Measurements from ENCODE around the gene JPH4. TPM values are rescaled to one million over a fixed set of nuclear protein-coding genes. Genes with fewer than 3 reads are reported as not detected.

The JPH4 gene
- total RNA-seq, 1 experiment from 2014 or later = not detected

DNA sequence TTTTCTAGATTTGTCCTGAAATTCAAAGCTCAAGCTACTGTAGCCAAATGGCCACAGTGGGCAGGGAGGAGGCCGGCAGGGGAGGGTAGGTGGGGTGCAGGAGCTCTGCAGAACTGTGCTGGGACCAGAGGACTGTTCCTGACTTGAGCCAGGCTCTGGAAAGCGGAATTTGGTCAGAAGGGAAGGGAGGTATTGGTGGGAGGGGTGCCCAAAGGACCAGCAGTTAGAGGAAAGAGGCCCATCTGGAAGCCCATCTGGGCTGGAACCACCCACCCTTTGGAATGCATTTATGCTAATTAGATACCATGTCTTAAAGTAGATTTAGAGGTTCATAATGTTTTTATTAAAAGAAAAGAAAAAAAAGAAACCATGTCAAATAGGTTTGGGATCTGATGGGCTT lies 24.5 kb upstream of the JPH4 start:
- H3K9me3 Mint-ChIP-seq (ENCODE audit: unreplicated experiment) = no peaks in the 10 kb centered on the region

GRCh38 chr14:23602181-23603095 lies 23.8 kb upstream of the JPH4 start:
- no TSS peak for BruUV-seq (replicated peaks)
- ChIA-PET POLR2A (no interaction called here), CTCF (interaction anchor here (0.6 to 2.0 kb wide), 5 partner anchors 11 to 498 kb away, joined by 3 to 12 read pairs (median 5); no protein-coding TSS in a partner anchor)
- no peaks in the 10 kb centered on the region for H3K9me3 Mint-ChIP-seq (ENCODE audit: unreplicated experiment)
- TF ChIP-seq CTCF (IDR thresholded peaks at IDR 0.05; ENCODE audit: unreplicated experiment) = no peak
- H3K27ac Mint-ChIP-seq (ENCODE audit: low read depth, unreplicated experiment) = no peak overlapping the region
- H3K4me1 Mint-ChIP-seq (ENCODE audit: insufficient read depth, unreplicated experiment) = no peaks in the 10 kb centered on the region
- no peaks in the 10 kb centered on the region for H3K27me3 Mint-ChIP-seq (ENCODE audit: insufficient read depth, unreplicated experiment)
- no peaks in the 10 kb centered on the region for H3K36me3 Mint-ChIP-seq (ENCODE audit: insufficient read depth, unreplicated experiment)
- intact Hi-C loops (cut with micrococcal nuclease) = no loop called here
- DNase-seq (ENCODE audit: unreplicated experiment) = no peak
- no peak overlapping the region for H3K4me3 Mint-ChIP-seq (ENCODE audit: unreplicated experiment)

More for the DNA sequence above, 24.5 kb upstream of the JPH4 start:
- H3K27ac Mint-ChIP-seq (ENCODE audit: low read depth, unreplicated experiment) = no peak overlapping the region
- no peak for DNase-seq (ENCODE audit: unreplicated experiment)
- no TSS peak for BruUV-seq (replicated peaks)
- intact Hi-C loops (cut with micrococcal nuclease) = no loop called here
- H3K4me3 Mint-ChIP-seq (ENCODE audit: unreplicated experiment) = no peak overlapping the region
- H3K36me3 Mint-ChIP-seq (ENCODE audit: insufficient read depth, unreplicated experiment) = no peaks in the 10 kb centered on the region
- no peaks in the 10 kb centered on the region for H3K4me1 Mint-ChIP-seq (ENCODE audit: insufficient read depth, unreplicated experiment)
- CTCF ChIA-PET = interaction anchor here (0.7 to 2.0 kb wide), 3 partner anchors 29 to 497 kb away, joined by 5 to 12 read pairs (median 5); no protein-coding TSS in a partner anchor
- no peaks in the 10 kb centered on the region for H3K27me3 Mint-ChIP-seq (ENCODE audit: insufficient read depth, unreplicated experiment)
- POLR2A ChIA-PET = no interaction called here
- no peak for TF ChIP-seq CTCF (IDR thresholded peaks at IDR 0.05; ENCODE audit: unreplicated experiment)

DNA sequence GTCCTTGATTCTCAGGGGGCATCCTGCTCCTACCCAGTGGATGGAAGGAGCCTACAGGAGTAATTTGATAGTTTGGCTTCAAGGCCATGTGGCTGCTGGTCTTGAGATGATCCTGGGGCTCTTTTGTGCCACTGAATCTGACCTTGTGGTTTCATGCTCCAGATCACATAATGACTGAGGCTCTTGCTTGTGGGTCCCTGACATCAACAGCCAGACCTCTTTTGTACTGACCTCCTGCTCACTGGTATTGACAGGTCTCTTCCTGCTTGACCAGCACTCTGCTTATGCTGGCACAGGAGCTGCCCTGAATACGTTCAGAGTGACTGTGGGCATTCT lies 23.2 kb upstream of the JPH4 start:
- Mint-ChIP-seq H3K4me1 (ENCODE audit: insufficient read depth, unreplicated experiment) (no peaks in the 10 kb centered on the region), H3K9me3 (ENCODE audit: unreplicated experiment) (no peaks in the 10 kb centered on the region), H3K27me3 (ENCODE audit: insufficient read depth, unreplicated experiment) (no peaks in the 10 kb centered on the region), H3K36me3 (ENCODE audit: insufficient read depth, unreplicated experiment) (no peaks in the 10 kb centered on the region), H3K4me3 (ENCODE audit: unreplicated experiment) (no peak overlapping the region), H3K27ac (ENCODE audit: low read depth, unreplicated experiment) (no peak overlapping the region)
- intact Hi-C loops (cut with micrococcal nuclease) = no loop called here
- ChIA-PET CTCF (interaction anchor here (0.6 to 2.4 kb wide), 4 partner anchors 11 to 222 kb away, joined by 3 to 12 read pairs (median 4); no protein-coding TSS in a partner anchor), POLR2A (no interaction called here)
- DNase-seq (ENCODE audit: unreplicated experiment) = no peak
- BruUV-seq (replicated peaks) = no TSS peak
- no peak for TF ChIP-seq CTCF (IDR thresholded peaks at IDR 0.05; ENCODE audit: unreplicated experiment)

- TF ChIP-seq CTCF (IDR thresholded peaks at IDR 0.05; ENCODE audit: unreplicated experiment) = no peak
- BruUV-seq (replicated peaks) = no TSS peak
- POLR2A ChIA-PET = no interaction called here
- intact Hi-C loops (cut with micrococcal nuclease) = no loop called here
- Mint-ChIP-seq H3K4me1 (ENCODE audit: insufficient read depth, unreplicated experiment) (no peaks in the 10 kb centered on the region), H3K9me3 (ENCODE audit: unreplicated experiment) (no peaks in the 10 kb centered on the region), H3K4me3 (ENCODE audit: unreplicated experiment) (no peak overlapping the region), H3K27me3 (ENCODE audit: insufficient read depth, unreplicated experiment) (peaks cover under 1% of the 10 kb centered on the region), H3K27ac (ENCODE audit: low read depth, unreplicated experiment) (no peak overlapping the region), H3K36me3 (ENCODE audit: insufficient read depth, unreplicated experiment) (no peaks in the 10 kb centered on the region)
- no peak for DNase-seq (ENCODE audit: unreplicated experiment)
- CTCF ChIA-PET = interaction anchor here (0.7 to 2.4 kb wide), 3 partner anchors 11 to 31 kb away, joined by 3 to 12 read pairs (median 5); no protein-coding TSS in a partner anchor
Observed at GRCh38 chr14:23601424-23601823, 22.8 kb upstream of the JPH4 start.
